Stimulated activated naive CD8-positive, alpha-beta T cell treated with anti-CD3 and anti-CD28 coated beads, Interleukin-15, amount 100 ng/mL, for 72 hours (primary cell): ENCODE data around the gene HOXC5.
A peak's percentile ranks its signal among the peaks of the same experiment; 100 is the strongest.

Experiments
- ATAC-seq: fragments of 150-1000 bp; cut with Tn5 transposase; 2 replicates; pipeline ENCODE4 v1.10.0; 2021; ENCODE audit warnings: mild to moderate bottlenecking, moderate library complexity
- DNase-seq, 2 donors: peaks; one replicate each; pipeline ENCODE4 v3.0.0; 2021 to 2022
- H3K27ac Mint-ChIP-seq, 2 donors: one replicate each; pipeline ENCODE4 v1.8.0; 2022; ENCODE audit warnings: mild to moderate bottlenecking in 2 of 2, mixed read lengths in 2 of 2, moderate library complexity in 2 of 2
- H3K27me3 Mint-ChIP-seq: one replicate; pipeline ENCODE4 v1.8.0; 2022; ENCODE audit warnings: mixed read lengths
- H3K4me1 Mint-ChIP-seq: one replicate; pipeline ENCODE4 v1.8.0; 2022; ENCODE audit warnings: mild to moderate bottlenecking, mixed read lengths
- H3K4me3 Mint-ChIP-seq, 2 donors: one replicate each; pipeline ENCODE4 v1.8.0; 2022; ENCODE audit warnings: mild to moderate bottlenecking in 2 of 2, mixed read lengths in 2 of 2, moderate library complexity in 1 of 2
- H3K9me3 Mint-ChIP-seq, 2 donors: one replicate each; pipeline ENCODE4 v1.8.0; 2022; ENCODE audit warnings: mixed read lengths in 2 of 2

Gene HOXC5

GRCh38 chr12:54051874-54052437 lies 19.1 kb downstream of the HOXC5 start:
- no peak overlapping the region for H3K27ac Mint-ChIP-seq
- no peak for ATAC-seq

DNA sequence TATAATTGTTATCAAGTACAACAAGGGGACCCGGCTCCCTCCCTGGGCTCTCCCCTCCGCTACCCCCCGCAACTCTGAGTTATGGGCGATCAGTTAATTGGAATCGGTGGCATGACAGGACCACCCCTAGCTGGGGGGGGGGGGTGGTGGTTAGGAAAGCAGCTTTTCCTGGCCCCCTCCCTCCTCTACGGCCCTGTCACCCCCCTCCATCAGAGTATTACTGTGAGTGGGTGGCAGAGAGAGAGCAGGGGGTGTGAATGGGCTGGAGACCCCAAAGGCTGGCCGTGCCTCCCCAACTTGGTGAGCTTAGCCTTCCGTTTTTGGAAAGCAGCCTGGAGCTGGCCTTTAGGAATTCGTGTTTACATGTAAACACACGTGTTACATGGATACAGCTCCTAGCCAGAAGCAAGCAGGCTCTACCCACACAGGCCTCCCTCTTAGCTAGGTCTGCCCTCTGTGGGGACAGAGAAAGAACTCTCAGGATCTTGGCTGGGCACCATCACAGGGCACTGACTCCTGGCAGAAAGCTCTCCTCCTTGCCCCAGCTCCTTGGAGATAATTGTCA lies 19.7 kb downstream of the HOXC5 start:
- Mint-ChIP-seq H3K27ac (peak overlapping the region in 1 of 2 donors; percentile 54), H3K4me3 (peak overlapping the region; percentile 83 to 85), H3K9me3 (no peaks in the 10 kb centered on the region), H3K27me3 (peaks cover 99% of the 10 kb centered on the region), H3K4me1 (peaks cover 55% of the 10 kb centered on the region)
- DNase-seq = no peak
- ATAC-seq = no peak

More at GRCh38 chr12:54051874-54052437, 19.1 kb downstream of the HOXC5 start:
- Mint-ChIP-seq H3K27me3 (peaks cover 99% of the 10 kb centered on the region), H3K4me3 (peak overlapping the region; percentile 27 to 85), H3K9me3 (no peaks in the 10 kb centered on the region), H3K4me1 (peaks cover 61% of the 10 kb centered on the region)
- DNase-seq = no peak

DNA sequence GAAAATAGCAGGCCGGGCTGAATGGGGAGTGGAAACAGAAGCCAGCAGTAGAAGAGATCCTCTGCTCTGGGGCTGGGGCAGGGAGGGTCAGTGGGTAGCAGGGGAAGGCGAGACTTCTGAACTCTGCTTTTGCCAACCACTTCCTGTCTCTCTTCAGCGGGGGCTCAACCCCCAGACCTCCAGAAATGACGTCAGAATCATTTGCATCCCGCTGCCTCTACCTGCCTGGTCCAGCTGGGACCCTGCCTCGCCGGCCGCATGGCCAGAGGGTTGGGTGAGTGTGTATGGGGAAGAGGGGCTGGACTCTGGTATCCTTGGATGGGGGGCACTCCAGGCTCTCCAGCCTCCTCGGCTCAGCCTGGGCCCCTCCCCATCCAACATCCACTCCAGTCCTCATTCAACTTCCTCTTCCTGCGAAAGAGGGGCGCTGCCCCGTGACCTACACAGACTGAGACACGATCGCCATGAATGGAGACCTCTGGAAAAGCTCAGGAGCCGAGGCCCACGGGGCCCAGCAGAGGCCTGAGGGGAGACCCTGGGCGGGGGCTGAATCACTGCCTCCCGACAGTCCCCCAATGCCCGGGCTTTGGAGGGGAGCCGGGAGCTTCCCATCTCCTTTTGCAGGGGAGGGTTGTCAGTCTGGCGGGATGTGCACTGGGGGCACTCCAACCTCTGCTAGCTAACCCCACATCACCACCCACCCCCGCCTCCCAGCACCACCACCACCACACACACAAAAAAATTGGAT lies 20.3 kb downstream of the HOXC5 start:
- H3K9me3 Mint-ChIP-seq = no peaks in the 10 kb centered on the region
- peak overlapping the region; percentile 83 to 85 for H3K4me3 Mint-ChIP-seq
- peaks cover 50% of the 10 kb centered on the region for H3K4me1 Mint-ChIP-seq
- ATAC-seq = peak; percentile 69
- H3K27me3 Mint-ChIP-seq = peaks cover 99% of the 10 kb centered on the region
- DNase-seq = peak in 1 of 2 donors; percentile 40
- peak overlapping the region; percentile 54 to 68 for H3K27ac Mint-ChIP-seq

DNA sequence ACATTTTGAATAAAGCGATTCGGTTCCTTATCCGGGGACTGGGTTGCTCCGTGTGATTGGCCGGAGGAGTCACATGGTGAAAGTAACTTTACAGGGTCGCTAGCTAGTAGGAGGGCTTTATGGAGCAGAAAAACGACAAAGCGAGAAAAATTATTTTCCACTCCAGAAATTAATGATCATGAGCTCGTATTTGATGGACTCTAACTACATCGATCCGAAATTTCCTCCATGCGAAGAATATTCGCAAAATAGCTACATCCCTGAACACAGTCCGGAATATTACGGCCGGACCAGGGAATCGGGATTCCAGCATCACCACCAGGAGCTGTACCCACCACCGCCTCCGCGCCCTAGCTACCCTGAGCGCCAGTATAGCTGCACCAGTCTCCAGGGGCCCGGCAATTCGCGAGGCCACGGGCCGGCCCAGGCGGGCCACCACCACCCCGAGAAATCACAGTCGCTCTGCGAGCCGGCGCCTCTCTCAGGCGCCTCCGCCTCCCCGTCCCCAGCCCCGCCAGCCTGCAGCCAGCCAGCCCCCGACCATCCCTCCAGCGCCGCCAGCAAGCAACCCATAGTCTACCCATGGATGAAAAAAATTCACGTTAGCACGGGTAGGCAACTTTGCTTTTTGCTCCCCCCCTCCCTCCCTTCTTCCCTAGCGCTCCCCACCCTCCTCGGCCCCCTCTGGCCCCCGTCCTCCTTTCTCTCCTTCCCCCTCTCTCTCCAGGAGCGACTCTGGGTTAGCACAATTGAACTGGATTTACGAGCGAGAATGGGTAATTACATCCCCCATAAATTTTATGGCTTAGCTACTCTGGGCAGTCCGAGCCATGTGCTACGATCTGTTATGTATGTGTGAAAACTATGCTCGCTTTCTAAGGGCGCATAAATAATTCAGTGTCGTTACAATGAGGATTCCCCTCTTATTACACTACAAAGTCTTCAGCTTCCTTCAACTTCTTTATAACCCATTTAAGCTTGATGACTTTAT lies 21.2 kb downstream of the HOXC5 start, which contains the start of gene HOXC4:
HOXC4 (plus strand) TSS at position 85 of the 991 bp plus-strand sequence; CDS start at position 173, 88 bp downstream.
- Mint-ChIP-seq H3K4me1 (peaks cover 50% of the 10 kb centered on the region), H3K27me3 (peaks cover 99% of the 10 kb centered on the region), H3K4me3 (peak within 1 kb of the TSS; percentile 83 to 85), H3K9me3 (no peaks in the 10 kb centered on the region), H3K27ac (peak within 1 kb of the TSS; percentile 68 to 75)
- DNase-seq (no peak), ATAC-seq (peak; percentile 75)

DNA sequence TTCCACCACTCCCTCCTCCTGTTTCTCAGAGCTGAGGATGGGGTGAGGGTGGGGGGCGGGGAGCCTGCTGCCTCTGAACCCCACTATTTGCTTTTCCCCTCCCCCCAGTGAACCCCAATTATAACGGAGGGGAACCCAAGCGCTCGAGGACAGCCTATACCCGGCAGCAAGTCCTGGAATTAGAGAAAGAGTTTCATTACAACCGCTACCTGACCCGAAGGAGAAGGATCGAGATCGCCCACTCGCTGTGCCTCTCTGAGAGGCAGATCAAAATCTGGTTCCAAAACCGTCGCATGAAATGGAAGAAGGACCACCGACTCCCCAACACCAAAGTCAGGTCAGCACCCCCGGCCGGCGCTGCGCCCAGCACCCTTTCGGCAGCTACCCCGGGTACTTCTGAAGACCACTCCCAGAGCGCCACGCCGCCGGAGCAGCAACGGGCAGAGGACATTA lies 21.9 kb downstream of the HOXC5 start:
- H3K9me3 Mint-ChIP-seq = no peaks in the 10 kb centered on the region
- ATAC-seq (no peak), DNase-seq (no peak)
- H3K27me3 Mint-ChIP-seq = peaks cover 99% of the 10 kb centered on the region
- H3K4me3 Mint-ChIP-seq = peak overlapping the region; percentile 83 to 85
- H3K4me1 Mint-ChIP-seq = peaks cover 49% of the 10 kb centered on the region
- H3K27ac Mint-ChIP-seq = no peak overlapping the region

- ATAC-seq (no peak), DNase-seq (no peak)
- H3K27ac Mint-ChIP-seq = no peak overlapping the region
- H3K4me3 Mint-ChIP-seq = no peak overlapping the region
- H3K9me3 Mint-ChIP-seq = no peaks in the 10 kb centered on the region
- H3K27me3 Mint-ChIP-seq = peaks cover 99% of the 10 kb centered on the region
- H3K4me1 Mint-ChIP-seq = peaks cover 41% of the 10 kb centered on the region
Observed at GRCh38 chr12:54055552-54055951, 22.7 kb downstream of the HOXC5 start.

DNA sequence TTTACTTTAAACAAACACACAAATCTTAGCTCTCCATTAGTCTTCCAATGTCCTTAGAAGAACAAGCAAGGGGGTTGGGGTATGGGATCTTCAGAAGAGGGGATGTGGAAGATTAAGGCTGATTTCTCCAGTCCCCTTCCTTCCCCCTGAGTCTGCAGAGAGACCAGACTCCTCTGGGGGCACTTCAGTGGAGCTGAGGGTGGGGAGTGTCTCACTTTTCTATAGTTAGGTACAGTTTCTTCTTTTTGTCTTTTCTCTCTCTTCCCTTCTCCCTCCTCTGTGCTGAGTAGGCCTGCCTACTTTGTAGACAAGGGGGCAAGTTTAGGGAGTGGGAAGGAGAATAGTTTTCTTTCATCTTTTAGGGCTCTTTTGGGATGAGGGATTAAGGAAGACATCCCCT lies 23.3 kb downstream of the HOXC5 start:
- H3K4me3 Mint-ChIP-seq = no peak overlapping the region
- H3K27me3 Mint-ChIP-seq = peaks cover 99% of the 10 kb centered on the region
- no peak overlapping the region for H3K27ac Mint-ChIP-seq
- H3K4me1 Mint-ChIP-seq = peaks cover 35% of the 10 kb centered on the region
- H3K9me3 Mint-ChIP-seq = no peaks in the 10 kb centered on the region
- DNase-seq (no peak), ATAC-seq (no peak)

- Mint-ChIP-seq H3K4me3 (no peak overlapping the region), H3K9me3 (no peaks in the 10 kb centered on the region), H3K4me1 (peaks cover 14% of the 10 kb centered on the region), H3K27ac (no peak overlapping the region), H3K27me3 (peaks cover 99% of the 10 kb centered on the region)
- ATAC-seq = no peak
- DNase-seq = no peak
Observed at GRCh38 chr12:54058128-54058768, 25.4 kb downstream of the HOXC5 start.

DNA sequence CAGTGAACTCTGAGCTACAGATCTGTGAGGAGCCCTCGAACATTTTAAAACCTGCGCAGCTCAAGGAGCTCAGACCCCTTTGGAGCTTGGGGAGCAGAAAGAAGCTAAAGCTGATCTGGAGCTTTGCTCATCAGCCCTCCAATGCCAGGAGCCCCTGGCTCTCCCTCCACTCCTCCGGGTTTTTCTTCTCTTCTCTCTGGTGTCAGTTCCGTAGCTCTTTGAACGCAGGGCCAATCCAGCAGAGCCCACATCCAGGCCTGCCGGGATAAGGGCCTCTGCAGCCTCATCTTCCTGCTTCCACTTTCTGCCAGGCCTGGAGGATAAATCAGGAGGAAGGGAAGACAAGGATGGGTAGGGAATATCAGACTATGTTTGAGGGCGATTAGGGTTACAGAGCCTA lies 26.8 kb downstream of the HOXC5 start:
- Mint-ChIP-seq H3K9me3 (no peaks in the 10 kb centered on the region), H3K27me3 (peaks cover 91% of the 10 kb centered on the region), H3K27ac (no peak overlapping the region), H3K4me3 (no peak overlapping the region), H3K4me1 (peaks cover 3% of the 10 kb centered on the region)
- no peak for DNase-seq
- ATAC-seq = no peak

GRCh38 chr12:54060174-54060974 lies 27.5 kb downstream of the HOXC5 start:
- H3K9me3 Mint-ChIP-seq = no peaks in the 10 kb centered on the region
- H3K27ac Mint-ChIP-seq = no peak overlapping the region
- ATAC-seq = no peak
- no peaks in the 10 kb centered on the region for H3K4me1 Mint-ChIP-seq
- DNase-seq = no peak
- H3K27me3 Mint-ChIP-seq = peaks cover 84% of the 10 kb centered on the region
- H3K4me3 Mint-ChIP-seq = no peak overlapping the region

- DNase-seq (no peak), ATAC-seq (no peak)
- peaks cover 83% of the 10 kb centered on the region for H3K27me3 Mint-ChIP-seq
- no peaks in the 10 kb centered on the region for H3K9me3 Mint-ChIP-seq
- no peak overlapping the region for H3K4me3 Mint-ChIP-seq
- no peak overlapping the region for H3K27ac Mint-ChIP-seq
- no peaks in the 10 kb centered on the region for H3K4me1 Mint-ChIP-seq
Observed at GRCh38 chr12:54060975-54061778, 28.3 kb downstream of the HOXC5 start.

- H3K4me3 Mint-ChIP-seq = no peak overlapping the region
- no peaks in the 10 kb centered on the region for H3K9me3 Mint-ChIP-seq
- ATAC-seq (no peak), DNase-seq (no peak)
- no peaks in the 10 kb centered on the region for H3K4me1 Mint-ChIP-seq
- peaks cover 75% of the 10 kb centered on the region for H3K27me3 Mint-ChIP-seq
- H3K27ac Mint-ChIP-seq = no peak overlapping the region
Observed at GRCh38 chr12:54065677-54066076, 32.8 kb downstream of the HOXC5 start.

GRCh38 chr12:54066408-54066807 lies 33.6 kb downstream of the HOXC5 start:
- H3K4me3 Mint-ChIP-seq = no peak overlapping the region
- H3K4me1 Mint-ChIP-seq = no peaks in the 10 kb centered on the region
- H3K27ac Mint-ChIP-seq = no peak overlapping the region
- H3K27me3 Mint-ChIP-seq = peaks cover 75% of the 10 kb centered on the region
- no peak for ATAC-seq
- H3K9me3 Mint-ChIP-seq = no peaks in the 10 kb centered on the region
- DNase-seq = no peak
